ENCODE data around the gene MRPL4. TPM values are rescaled to one million over a fixed set of nuclear protein-coding genes. Genes with fewer than 3 reads are reported as not detected.

Gene MRPL4
- total RNA-seq, 4 donors from 2014 or later = 77.2 to 90.8 (median 83.5) TPM

- peak; percentile 76 to 96 for DNase-seq (ENCODE audit: low spot score in 2 of 2)
- H3K4me3 ChIP-seq (ENCODE audit: low read depth, poor library complexity, severe bottlenecking) = peak overlapping the region; percentile 1
- intact Hi-C loops (cut with DNase I; ENCODE audit: low total_unique reads) = no loop called here
- 1 to 2% methylated on average over 38 to 42 of the region's 45 CpGs for WGBS, 2 donors
- TF ChIP-seq POLR2A (IDR thresholded peaks at IDR 0.05) (no peak), CTCF (IDR thresholded peaks at IDR 0.05) (no peak)
Measured at GRCh38 chr19:10292206-10292788, 40.3 kb downstream of the MRPL4 start.

- intact Hi-C loops (cut with DNase I; ENCODE audit: low total_unique reads) = no loop called here
- no peak for DNase-seq (ENCODE audit: low spot score in 2 of 2)
- no peak for TF ChIP-seq CTCF (IDR thresholded peaks at IDR 0.05)
- no peak for TF ChIP-seq POLR2A (IDR thresholded peaks at IDR 0.05)
- 6 to 21% methylated on average over 56 of the region's 56 CpGs for WGBS, 2 donors
- no peak overlapping the region for H3K4me3 ChIP-seq (ENCODE audit: low read depth, poor library complexity, severe bottlenecking)
Measured at GRCh38 chr19:10292789-10293636, 41.0 kb downstream of the MRPL4 start.

GRCh38 chr19:10293637-10294367 is 41.8 kb downstream of the MRPL4 start:
- 15 to 16% methylated on average over 24 to 39 of the region's 49 CpGs for WGBS, 2 donors
- TF ChIP-seq POLR2A (IDR thresholded peaks at IDR 0.05) (no peak), CTCF (IDR thresholded peaks at IDR 0.05) (no peak)
- no peak overlapping the region for H3K4me3 ChIP-seq (ENCODE audit: low read depth, poor library complexity, severe bottlenecking)
- DNase-seq (ENCODE audit: low spot score in 2 of 2) = no peak
- intact Hi-C loops (cut with DNase I; ENCODE audit: low total_unique reads) = no loop called here

- no peak overlapping the region for H3K4me3 ChIP-seq (ENCODE audit: low read depth, poor library complexity, severe bottlenecking)
- 7 to 34% methylated on average over 10 to 19 of the region's 25 CpGs for WGBS, 2 donors
- no peak for DNase-seq (ENCODE audit: low spot score in 2 of 2)
- intact Hi-C loops (cut with DNase I; ENCODE audit: low total_unique reads) = no loop called here
- TF ChIP-seq POLR2A (IDR thresholded peaks at IDR 0.05) = no peak
- no peak for TF ChIP-seq CTCF (IDR thresholded peaks at IDR 0.05)
Measured at GRCh38 chr19:10294368-10294697, 42.3 kb downstream of the MRPL4 start.

- no peak for DNase-seq (ENCODE audit: low spot score in 2 of 2)
- 1 to 2% methylated on average over 22 to 36 of the region's 48 CpGs for WGBS, 2 donors
Measured at GRCh38 chr19:10295305-10295846, 43.4 kb downstream of the MRPL4 start.

More at GRCh38 chr19:10295305-10295846, 43.4 kb downstream of the MRPL4 start:
- no peak for TF ChIP-seq POLR2A (IDR thresholded peaks at IDR 0.05)
- no peak for TF ChIP-seq CTCF (IDR thresholded peaks at IDR 0.05)
- intact Hi-C loops (cut with DNase I; ENCODE audit: low total_unique reads) = no loop called here
- H3K4me3 ChIP-seq (ENCODE audit: low read depth, poor library complexity, severe bottlenecking) = no peak overlapping the region
